Hepatocyte (in vitro differentiated cells): Measurements from ENCODE around the gene E2F3.

Experiments used
- CTCF ChIP-seq: fragments of 200-600 bp; sonication (generic); IDR thresholded peaks from 2 replicates; pipeline ENCODE4 v1.5.1; 2016; ENCODE audit warnings: antibody characterized with exemption, mild to moderate bottlenecking; ENCODE audit not compliant: poor library complexity
- EZH2phosphoT487 ChIP-seq: fragments of 200-600 bp; sonication (generic); IDR thresholded peaks from one replicate; pipeline ENCODE4 v1.6.1; 2018; ENCODE audit warnings: antibody characterized with exemption, mild to moderate bottlenecking, low read depth, moderate library complexity; ENCODE audit not compliant: unreplicated experiment, severe bottlenecking

GRCh38 chr6:20441921-20442320 lies 40.2 kb downstream of the E2F3 start:
- TF ChIP-seq CTCF (no peak), EZH2phosphoT487 (no peak)
